ENCODE results near the gene CARS2. TPM values are rescaled to one million over a fixed set of nuclear protein-coding genes. Genes with fewer than 3 reads are reported as not detected.
"Not testable (repeated sequence)": the region's sequence is repeated elsewhere in the genome, so short reads cannot be mapped to it uniquely, and the experiment has no call there.

CARS2 gene
- total and polyA plus RNA-seq, 2 experiments from 2014 or later = 39.0 to 53.5 TPM

- TF ChIP-seq CTCF (conservative IDR thresholded peaks at IDR 0.05; ENCODE audit: low read depth in 2 of 2) (no peak), CREB1 (CRISPR knock-in tag; IDR thresholded peaks at IDR 0.05; ENCODE audit: low read depth) (no peak)
Measured at GRCh38 chr13:110633776-110634175, 72.1 kb downstream of the CARS2 start (continued).

GRCh38 chr13:110632255-110632654 is 73.7 kb downstream of the CARS2 start:
- not testable (repeated sequence) for H3K27me3 Mint-ChIP-seq (ENCODE audit: insufficient read depth, low read depth, poor library complexity); H2AFZ ChIP-seq; H3K9me3 Mint-ChIP-seq; DNase-seq (ENCODE audit: low spot score); H3K4me3 ChIP-seq; H3F3A ChIP-seq (replicated peaks; ENCODE audit: low read depth); ATAC-seq; H3K27ac ChIP-seq (ENCODE audit: low read depth); H3K4me1 Mint-ChIP-seq; H3K4me2 ChIP-seq; H3K27me3 ChIP-seq (ENCODE audit: insufficient read depth); H4K20me1 ChIP-seq (replicated peaks; ENCODE audit: insufficient read depth); H3K4me1 ChIP-seq (ENCODE audit: insufficient read depth); H3K9me2 ChIP-seq (ENCODE audit: insufficient read depth); H3K4me3 Mint-ChIP-seq
- H3K36me3 Mint-ChIP-seq (ENCODE audit: low read depth) = peaks cover 81% of the 10 kb centered on the region
- Histone ChIP-seq H3K36me3 (ENCODE audit: insufficient read depth) (peaks cover 10% of the 10 kb centered on the region; the same call in 1 of the 2 replicates), H3K79me2 (replicated peaks; ENCODE audit: insufficient read depth) (peaks cover 60% of the 10 kb centered on the region)
- H3K27ac Mint-ChIP-seq = 0 out of 2 replicates have a peak overlapping the region, but pooled peaks have one; percentile 46

- H3K79me2 ChIP-seq (replicated peaks; ENCODE audit: insufficient read depth) = peaks cover 72% of the 10 kb centered on the region
- peaks cover 4% of the 10 kb centered on the region; the same call in 1 of the 2 replicates for H3K36me3 ChIP-seq (ENCODE audit: insufficient read depth)
- TF ChIP-seq REST (IDR thresholded peaks at IDR 0.05; ENCODE audit: unreplicated experiment) (no peak), ZNF331 (CRISPR knock-in tag; IDR thresholded peaks at IDR 0.05; ENCODE audit: low read depth) (no peak), NANOG (IDR thresholded peaks at IDR 0.05; ENCODE audit: borderline replicate concordance) (no peak), EZH2 (IDR thresholded peaks at IDR 0.05; ENCODE audit: low read depth, unreplicated experiment) (no peak), POLR2AphosphoS5 (IDR thresholded peaks at IDR 0.05; ENCODE audit: low read depth) (no peak), CTCF (conservative IDR thresholded peaks at IDR 0.05; ENCODE audit: low read depth in 2 of 2) (no peak), EZH2phosphoT487 (IDR thresholded peaks at IDR 0.05; ENCODE audit: unreplicated experiment) (no peak), CREB1 (CRISPR knock-in tag; IDR thresholded peaks at IDR 0.05; ENCODE audit: low read depth) (no peak)
Measured at GRCh38 chr13:110630566-110631119, 75.3 kb downstream of the CARS2 start.

More at GRCh38 chr13:110630566-110631119, 75.3 kb downstream of the CARS2 start:
- H3K36me3 Mint-ChIP-seq (ENCODE audit: low read depth) = peaks cover 64% of the 10 kb centered on the region
- no peak overlapping the region for H3K27ac Mint-ChIP-seq
- H3K4me3 Mint-ChIP-seq = no peak overlapping the region
- H3K27me3 ChIP-seq (ENCODE audit: insufficient read depth) = no peaks in the 10 kb centered on the region
- ATAC-seq (no peak), DNase-seq (ENCODE audit: low spot score) (no peak)
- H3K4me2 ChIP-seq = no peak overlapping the region
- no peak overlapping the region for H2AFZ ChIP-seq
- H3F3A ChIP-seq (replicated peaks; ENCODE audit: low read depth) = no peaks in the 10 kb centered on the region; the same call in 1 of the 2 replicates
- peaks cover 2% of the 10 kb centered on the region for H3K27me3 Mint-ChIP-seq (ENCODE audit: insufficient read depth, low read depth, poor library complexity)
- H3K4me3 ChIP-seq = no peak overlapping the region
- no peak overlapping the region for H3K27ac ChIP-seq (ENCODE audit: low read depth)
- H3K9me3 Mint-ChIP-seq = peaks cover 4% of the 10 kb centered on the region; the same call in 1 of the 3 replicates
- no peaks in the 10 kb centered on the region for H3K9me2 ChIP-seq (ENCODE audit: insufficient read depth)
- H3K4me1 ChIP-seq (ENCODE audit: insufficient read depth) = no peaks in the 10 kb centered on the region
- peaks cover 4% of the 10 kb centered on the region; the same call in 2 of the 3 replicates for H3K4me1 Mint-ChIP-seq
- H4K20me1 ChIP-seq (replicated peaks; ENCODE audit: insufficient read depth) = peaks cover 14% of the 10 kb centered on the region

All from GM23338 (cell line).